GM19239 (cell line): ENCODE measurements around the gene C17orf50.
"Not testable (repeated sequence)": the region's sequence is repeated elsewhere in the genome, so short reads cannot be mapped to it uniquely, and the experiment has no call there.

Experiments
- DNase-seq: peaks from one replicate; pipeline ENCODE4 v3.0.0; 2011; ENCODE audit warnings: low spot score; ENCODE audit not compliant: insufficient read length
- FAIRE-seq: peaks from 2 replicates; lab custom pipeline; 2011; peaks lifted over from hg19 to GRCh38; lab: Jason Lieb, UNC

Gene C17orf50

DNA sequence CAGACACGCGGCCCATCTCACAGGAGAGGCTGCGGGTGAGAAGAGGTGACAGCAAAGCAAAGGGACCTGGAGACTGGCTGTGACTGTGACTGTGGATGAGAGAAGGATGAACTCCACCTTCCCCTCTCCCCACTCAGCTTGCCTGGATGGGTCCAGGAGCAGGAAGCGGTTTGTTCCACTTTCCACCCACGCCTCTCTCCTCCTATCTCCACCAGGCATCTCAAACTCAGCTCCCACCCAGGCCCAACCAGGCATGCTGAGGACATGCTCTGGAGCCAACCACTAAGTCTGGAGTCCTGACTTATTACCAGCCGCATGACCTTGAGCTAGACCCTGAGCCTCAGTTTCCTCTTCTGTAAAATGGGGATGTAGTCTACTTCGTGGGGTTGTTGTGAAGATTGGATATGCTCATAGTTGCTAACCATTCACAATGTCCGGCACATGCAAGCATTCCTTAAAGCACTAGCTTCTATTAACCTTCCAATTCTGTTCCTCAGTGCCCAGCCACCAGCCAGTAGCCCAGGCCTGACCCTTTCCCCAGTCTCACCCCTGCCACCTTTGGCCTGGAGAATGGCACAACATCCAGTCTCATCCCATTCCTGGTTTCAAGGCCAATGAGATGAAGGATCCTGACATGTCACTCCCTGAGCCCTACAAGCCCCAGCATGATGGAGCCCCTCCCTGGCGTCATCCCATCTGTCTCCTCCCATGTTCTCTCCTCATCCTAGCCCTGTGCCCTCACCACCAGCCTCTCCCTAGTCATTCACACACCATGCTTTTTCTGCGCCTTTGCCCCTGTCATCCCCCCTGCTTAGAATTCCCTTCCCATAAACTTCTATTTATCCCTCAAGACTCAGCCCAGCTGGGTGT, 9.9 kb upstream of the C17orf50 start:
- DNase-seq: no peak

DNA sequence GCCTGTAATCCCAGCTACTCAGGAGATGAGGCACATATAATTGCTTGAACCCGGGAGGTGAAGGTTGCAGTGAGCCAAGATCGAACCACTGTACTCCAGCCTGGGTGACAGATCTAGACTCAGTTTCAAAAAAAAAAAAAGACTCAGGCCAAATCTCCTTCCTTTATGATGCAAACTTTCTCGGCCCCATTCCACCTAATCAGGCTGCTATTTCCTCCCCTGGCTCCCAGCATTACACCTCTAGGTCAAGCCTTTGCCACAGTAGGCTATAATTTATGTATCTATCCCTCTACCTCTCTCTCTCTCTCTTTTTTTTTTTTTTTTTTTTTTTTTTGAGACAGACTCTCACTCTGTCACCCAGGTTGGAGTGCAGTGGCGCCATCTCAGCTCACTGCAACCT, 9.1 kb upstream of the C17orf50 start:
- not testable (repeated sequence) for DNase-seq, FAIRE-seq

More for the DNA sequence above, 9.9 kb upstream of the C17orf50 start:
- no peak for FAIRE-seq

DNA sequence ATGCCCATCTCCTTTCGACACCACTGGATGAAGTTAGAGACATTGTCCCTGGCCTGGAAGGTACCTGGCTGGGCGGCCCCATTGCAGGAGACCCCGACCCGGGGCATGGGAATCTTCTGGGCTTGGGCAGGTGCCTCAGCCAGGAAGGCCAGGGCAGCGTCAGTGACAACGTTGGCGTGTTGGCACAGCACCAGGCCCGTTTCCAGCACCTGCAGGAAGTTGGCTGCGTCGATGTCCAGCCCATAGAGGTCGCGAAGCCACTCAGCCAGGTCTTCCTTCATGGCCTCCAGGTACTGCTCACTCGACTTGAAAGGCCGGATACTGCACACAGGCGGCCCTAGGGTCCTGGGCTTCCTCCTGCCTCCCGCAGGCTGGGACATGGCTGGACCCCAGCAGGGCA, 8.2 kb upstream of the C17orf50 start:
- FAIRE-seq (no peak), DNase-seq (no peak)

DNA sequence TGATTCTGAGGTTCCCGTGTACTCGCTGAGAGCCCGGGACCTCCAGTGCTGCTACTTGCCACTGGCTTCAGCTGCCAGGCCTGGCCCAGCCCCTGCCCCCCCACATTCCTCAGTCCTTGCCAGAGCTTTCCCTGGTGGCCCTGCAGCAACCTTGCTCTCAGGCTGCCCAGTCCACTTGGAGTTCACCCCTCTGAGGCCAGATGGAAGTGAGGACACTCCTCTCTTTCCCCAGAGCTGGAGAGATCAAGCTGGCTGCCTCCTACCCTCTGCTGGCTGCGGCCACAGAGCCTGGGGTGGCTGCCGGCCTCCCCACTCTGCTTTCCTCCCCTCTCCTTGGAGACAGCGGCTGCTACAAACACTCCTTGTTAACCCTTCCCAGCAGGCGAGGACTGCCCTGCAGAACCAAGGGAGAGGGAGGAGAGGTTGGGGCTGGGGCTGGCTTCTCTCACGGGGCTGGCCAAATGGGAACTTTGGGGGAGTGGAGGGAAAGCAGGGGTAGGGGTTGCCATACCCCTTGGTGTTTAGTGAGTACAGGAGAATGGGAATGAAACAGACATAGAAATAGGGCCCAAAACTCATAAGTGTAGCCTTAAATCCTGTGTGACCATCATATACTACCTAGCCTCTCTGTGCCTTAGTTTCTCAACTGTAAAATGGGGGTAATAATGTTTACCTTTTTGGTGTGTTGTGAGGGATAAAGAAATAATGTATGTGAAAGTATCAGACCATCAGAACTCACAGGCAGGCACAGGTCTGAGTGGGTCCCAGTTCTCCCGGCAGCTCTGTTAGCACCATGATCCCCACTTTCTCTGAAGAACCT, 7.5 kb upstream of the C17orf50 start, which contains the start of gene GAS2L2:
GAS2L2 (minus strand) TSS at position 295 of the 820 bp plus-strand sequence. CDS start 389 bp downstream, outside the sequence.
- DNase-seq (no peak), FAIRE-seq (no peak)

DNA sequence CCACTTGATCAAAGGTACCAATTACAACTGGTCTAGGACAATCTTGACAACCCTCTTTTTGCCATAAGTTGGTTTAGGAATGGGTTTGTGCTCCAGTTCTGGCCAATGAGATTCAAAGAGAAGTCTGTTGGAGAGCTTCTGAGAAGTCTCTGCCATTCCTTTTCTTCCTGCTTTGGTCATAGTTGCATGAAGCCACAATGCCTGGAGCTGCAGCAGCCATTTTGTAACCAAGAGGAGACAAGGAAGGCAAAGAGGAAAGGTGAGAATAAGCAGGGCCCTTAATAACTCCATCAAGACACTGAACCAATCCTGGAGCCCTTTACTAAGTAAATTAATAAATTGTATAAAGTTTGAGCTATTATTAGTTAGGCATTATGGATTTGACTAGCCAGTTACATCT, 3.4 kb upstream of the C17orf50 start:
- no peak for DNase-seq
- FAIRE-seq: no peak

DNA sequence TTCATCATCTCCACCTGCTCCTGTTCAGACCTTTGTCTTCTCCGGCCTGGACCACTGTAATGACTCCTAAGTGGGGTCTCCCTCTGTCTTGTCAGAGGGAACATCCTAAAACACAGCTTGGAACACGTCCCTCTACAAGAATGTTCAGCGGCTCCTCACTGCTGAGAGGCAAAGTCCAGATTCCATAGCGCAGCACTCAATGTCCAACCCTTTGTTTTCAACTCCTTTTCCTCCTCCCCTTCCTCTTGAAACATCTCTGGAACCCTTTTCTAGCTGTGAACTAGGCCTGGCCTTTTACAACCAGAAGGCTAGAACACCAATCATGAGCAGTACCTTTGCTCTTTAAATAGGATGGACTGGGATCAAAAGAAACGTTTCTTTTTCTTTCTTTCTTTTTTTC, 914 bp downstream of the C17orf50 start:
- FAIRE-seq (no peak), DNase-seq (no peak)

DNA sequence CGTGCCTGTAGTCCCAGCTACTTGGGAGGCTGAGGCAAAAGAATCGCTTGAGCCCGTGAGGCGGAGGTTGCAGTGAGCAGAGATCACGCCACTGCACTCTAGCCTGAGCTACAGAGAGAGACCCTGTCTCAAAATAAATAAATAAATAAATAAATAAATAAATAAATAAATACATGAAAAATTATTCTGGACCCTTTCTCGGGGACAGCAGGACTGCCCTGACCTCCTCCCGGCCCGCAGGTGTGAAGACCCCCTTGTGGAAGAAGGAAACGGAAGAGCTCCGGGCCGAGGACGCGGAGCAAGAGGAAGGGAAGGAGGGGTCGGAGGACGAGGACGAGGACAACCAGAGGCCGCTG, 3.1 kb downstream of the C17orf50 start:
- no peak for FAIRE-seq
- no peak for DNase-seq

DNA sequence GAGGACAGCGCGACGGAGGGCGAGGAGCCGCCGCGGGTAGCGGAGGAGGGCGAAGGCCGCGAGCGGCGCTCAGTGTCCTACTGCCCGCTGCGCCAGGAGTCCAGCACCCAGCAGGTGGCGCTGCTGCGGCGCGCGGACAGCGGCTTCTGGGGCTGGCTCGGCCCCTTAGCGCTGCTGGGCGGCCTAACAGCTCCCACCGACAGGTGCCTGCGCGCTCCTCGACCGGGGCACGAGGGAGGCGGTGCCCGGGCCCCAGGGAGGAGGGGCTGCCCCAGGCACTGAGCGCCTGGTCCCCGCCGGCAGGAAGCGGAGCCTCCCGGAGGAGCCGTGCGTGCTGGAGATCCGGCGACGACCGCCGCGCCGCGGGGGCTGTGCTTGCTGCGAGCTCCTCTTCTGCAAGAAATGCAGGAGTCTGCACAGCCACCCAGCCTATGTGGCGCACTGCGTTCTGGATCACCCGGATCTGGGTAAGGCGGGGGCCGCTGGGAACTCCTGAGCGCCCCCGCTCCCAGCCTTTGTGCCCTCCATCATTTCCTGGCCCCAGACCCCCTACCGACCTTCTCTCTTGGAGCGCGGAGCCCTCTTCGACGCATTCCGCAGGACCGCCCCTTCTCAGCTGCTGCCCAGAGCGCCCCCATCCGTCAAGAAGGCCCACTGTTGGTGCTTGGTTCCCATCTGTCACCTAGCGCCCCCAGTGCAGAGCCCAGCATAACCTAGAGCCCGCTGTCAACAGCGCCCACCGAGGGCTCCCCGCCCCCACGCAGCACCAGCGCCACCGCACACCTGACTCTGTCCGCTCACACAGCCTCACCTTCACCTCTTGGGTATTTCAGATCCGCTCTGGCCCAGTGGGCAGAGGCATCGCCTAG, 3.7 kb downstream of the C17orf50 start:
- FAIRE-seq (no peak), DNase-seq (peak; percentile 99)

DNA sequence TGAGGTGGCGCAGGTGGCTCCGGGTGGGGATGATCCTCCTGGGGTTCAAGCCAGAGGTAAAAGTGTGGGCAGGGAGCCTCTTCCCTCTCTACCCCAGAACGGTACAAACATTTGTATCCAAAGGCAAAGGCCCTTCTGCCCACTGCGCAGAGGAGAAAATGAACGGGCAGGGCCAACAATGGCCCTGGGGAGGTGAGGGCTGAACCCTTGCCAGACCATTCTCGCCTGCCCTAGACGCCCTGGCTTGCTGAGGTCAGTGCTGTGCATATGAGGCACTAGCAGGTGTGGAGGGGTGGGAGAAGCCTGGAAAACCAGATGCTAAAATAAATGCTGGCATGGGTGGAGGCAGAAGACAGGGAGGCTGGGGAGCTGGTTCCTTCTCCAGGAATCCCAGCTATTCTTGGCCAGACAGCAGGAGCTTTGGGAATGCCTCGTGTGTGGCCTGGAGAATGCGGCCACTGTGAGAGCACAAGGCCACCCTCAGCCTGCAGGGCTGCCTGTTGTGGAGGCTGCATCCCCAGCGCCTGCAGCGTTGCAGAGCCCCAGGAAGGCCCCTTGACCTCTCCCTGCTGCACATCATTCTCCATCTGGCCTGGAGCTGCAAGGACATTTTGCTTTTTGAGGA, 4.5 kb downstream of the C17orf50 start:
- no peak for DNase-seq
- no peak for FAIRE-seq

DNA sequence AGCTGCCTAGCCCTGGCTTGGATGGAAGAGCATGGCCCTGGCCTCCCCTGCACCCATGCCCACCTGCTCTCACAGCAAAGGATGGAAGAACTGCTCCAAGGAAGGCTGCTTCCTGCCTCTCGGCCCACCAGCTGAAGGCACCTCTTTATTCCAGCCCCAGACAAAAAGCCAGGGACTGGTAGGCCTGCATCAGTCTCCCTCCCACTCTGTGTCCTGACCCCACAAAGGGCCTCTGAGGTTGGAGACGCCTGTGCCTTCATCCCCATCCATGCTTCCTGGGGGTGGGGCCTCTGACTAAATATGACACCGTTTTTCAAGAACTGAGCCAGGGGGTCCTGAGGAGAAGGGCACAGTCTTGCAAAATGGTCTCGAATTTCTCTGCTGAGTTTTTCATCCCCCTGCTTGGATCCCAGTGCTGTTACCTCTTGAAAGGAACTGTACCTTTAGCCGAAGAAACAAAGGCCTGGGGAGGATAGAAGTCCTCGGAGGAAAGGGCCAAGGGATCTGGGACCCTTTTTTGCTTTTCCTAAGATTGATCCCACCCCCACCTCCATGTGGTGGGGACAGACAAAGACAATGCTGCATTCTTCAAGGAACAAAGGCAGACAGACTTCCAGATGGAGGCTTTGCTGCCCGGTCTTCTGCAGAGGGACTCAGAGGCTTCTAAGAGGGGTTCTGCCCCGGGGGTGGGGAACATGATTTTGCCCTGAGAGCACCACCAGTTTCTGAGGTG, 5.2 kb downstream of the C17orf50 start:
- FAIRE-seq (no peak), DNase-seq (no peak)

DNA sequence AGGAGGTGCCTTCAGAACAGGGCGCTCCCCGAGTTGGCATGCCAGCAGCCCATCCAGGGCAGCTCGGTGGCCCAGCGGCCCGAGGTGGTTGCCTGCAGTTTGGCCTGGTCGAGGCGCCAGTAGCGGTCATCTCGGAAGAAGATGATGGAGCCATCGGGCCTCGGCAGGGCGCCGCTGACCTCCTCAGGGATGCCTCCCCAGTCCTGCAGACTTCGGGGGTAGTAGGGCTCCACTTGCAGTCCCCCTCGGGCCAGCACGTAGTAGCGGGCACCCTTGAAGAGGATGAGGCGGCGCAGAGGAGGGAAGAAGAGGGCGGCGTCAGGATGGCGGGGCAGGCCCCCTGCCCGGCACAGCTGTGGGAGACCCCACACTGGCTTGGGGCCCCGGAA, 5.8 kb downstream of the C17orf50 start:
- no peak for DNase-seq
- FAIRE-seq: no peak

DNA sequence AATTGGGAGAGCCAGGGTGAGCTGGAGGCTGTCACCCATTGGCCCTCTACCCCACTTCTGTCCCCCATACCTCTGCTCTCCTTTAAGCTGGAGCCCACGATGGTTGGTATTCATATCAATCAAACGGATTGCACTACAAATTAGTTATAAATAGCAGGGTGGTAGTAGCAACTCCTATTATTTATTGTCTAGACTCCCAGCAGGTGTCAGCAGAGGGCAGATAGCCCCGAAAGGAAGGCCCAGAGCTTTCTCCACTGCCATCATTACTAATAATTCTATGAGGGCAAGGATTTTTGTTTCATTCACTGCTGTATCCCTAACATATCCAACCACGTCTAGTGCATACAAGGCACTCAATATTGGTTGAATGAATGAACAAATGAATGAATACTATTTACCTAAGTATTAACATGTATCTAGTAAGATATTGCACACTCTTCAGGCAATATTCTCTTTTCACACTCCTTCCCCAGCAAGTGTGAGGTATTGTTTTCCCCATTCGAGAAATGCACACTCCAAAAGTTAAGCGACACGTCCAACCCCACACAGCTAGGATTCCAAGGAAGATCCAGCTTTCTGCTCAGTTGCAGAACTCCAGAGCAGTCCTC, 6.3 kb downstream of the C17orf50 start:
- no peak for FAIRE-seq
- peak; percentile 62 for DNase-seq

DNA sequence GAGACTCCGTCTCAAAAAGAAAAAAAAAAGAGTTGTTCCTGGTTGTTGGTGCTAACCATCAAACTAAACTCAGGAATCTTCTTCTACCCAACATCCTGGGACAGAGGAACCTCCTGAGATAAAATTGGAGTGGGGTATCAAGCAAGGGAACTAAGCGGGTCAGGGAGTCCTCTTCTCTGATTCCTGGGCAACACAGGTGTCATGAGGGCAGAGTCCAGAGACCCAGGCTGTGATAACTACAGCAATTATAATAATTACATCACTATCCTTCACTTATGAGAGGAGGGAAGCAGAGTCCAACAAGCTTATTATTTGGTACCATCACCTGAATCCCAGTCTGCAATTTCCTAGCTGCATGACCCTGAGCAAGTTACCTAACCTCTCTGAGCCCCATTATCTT, 8.1 kb downstream of the C17orf50 start:
- DNase-seq (no peak), FAIRE-seq (no peak)

DNA sequence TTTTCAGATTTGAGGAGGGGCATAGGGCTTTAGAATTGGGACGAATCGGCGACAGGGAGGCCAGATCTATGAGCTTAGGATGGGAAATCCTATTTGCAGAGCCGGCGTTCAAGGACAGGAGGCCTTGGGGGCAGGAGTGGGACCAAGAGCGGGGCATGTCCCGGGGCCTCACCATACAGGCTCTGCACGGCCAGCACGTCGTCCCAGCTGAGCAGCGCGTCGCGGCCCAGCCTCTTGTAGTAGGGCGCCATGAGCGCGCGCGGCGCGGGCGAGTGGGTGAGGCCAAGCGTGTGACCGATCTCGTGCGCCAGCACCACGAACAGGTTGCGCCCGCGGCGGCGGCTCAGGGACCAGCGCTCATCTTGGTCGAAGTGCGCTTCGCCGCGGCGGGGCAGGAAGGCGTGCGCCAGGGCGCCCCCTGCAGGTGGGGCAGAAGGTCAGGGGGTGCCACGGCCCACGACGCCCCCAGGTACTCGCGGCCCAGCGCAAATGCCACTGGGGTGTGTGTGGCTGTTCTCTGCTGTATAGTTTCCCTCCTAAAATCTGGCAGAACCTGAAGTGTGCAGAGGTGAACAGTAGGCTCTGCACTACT, 9.3 kb downstream of the C17orf50 start:
- no peak for FAIRE-seq
- DNase-seq: no peak

DNA sequence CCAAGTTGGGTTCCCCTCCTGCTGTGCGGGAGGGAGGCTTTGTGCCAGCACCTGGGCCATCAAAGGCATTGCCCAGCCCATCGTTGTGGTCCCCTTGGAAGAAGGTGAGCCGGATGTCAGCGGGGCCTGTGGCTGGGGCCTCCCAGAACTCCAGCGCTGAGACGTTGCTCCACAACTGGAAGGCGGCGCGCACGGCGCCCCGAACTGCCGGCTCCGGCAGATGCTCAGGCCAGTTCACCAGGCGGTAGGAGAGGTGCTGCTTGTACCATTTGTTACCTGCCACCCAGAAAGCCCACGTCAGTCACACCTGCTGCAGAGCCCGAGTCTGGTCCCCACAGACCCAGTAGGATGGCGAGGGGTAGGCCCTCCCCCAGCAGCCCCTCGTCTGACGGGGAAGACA, 12.4 kb downstream of the C17orf50 start:
- no peak for DNase-seq
- FAIRE-seq: no peak

DNA sequence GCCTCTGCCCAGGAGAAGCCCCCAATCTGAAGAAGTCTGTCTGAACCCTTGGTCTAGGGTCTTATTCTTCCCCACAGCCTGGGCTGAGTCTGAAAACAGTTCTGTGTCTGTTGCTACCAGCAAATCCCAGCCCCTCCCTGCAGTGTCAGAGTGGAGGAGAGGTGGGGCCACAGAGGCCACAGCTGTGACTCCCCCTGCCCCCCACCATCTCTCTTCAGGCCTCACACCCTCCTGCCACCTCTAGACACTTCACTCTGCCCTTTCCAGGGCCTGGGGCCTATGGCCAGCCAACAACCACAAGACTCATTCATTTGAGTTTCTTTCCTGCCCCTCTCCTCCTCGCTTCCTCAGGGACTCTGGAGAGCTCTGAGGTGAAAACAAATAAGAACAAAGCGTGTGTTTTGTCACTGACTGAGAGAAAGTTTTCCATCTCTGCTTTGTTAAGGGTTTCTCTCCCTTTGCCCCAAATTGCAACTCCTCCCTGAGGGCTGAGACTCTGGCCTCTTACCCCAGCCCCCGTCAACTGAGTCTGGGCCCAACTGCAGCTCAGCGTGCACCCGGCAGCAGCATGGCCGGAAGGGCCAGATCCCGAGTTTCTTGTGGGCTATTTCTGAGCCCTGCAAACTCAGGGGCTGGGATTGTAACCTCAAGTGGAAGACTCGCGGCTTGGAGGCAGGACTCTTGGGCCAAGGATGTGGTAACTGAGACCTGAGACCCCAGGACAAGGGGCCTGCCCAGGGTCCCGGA, 13.2 kb downstream of the C17orf50 start:
- FAIRE-seq: no peak
- no peak for DNase-seq

DNA sequence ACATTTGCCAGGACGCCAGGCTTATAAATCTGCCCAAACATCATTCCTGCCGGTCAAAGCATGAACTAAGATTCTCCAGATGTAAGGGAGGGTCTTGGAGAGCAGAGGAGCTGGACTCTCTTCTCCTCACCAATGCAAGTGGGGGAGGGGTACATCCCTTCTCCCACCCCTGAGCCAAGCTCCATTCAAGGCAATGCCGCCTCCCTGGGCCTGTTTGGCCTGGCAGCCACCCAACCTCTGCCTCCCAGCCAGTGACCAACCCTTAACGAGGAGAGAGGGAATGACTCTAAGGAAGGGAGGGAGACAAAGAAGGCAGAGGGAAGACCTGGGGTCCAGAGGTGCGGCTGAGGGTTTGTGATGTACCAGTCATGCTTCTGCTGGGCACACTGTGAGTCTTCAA, 13.8 kb downstream of the C17orf50 start:
- FAIRE-seq (no peak), DNase-seq (no peak)

DNA sequence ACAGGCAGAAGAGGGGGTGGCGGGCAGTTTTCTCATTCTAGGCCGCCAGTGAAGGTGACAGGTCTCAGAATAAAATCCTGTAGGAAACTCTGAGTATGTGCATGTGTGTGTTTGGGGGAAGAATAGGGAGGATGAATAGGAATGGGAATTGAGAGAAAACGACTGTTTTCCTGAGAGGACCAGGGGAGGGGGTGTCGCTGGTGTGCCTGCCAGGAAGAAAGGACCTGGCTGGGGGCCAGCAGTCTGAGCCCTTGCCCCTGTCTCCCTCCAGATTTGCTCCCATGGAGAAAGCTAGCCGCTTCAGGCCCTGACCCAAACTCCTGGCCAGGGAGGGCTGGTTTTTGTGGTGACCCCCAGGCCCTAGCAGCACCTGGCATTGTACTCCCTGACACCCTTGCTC, 14.4 kb downstream of the C17orf50 start:
- no peak for FAIRE-seq
- DNase-seq: no peak
